Measurements from ENCODE around the gene CHMP6.

Gene CHMP6

DNA sequence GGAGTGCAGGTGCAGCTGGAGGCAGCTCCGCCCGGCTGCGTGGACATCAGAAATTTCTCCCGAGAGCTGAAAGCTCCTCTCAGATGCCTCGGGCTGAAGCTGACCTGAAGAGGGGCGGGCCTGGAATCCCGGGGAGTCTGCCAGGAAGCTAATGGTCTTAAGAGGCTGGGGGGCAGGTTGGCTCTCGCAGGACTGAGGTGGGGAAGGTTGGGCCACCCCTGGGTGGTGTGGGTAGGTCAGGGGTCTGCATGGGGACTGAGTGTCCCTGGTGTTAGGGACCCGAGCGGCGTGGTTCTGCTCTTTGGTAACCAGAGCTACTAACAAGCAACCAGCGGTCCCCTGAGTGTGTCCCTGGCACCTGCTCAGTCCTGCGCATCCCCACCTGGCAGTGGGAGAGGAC is 3.5 kb downstream of the CHMP6 start:
- DNase-seq, result no peak

DNA sequence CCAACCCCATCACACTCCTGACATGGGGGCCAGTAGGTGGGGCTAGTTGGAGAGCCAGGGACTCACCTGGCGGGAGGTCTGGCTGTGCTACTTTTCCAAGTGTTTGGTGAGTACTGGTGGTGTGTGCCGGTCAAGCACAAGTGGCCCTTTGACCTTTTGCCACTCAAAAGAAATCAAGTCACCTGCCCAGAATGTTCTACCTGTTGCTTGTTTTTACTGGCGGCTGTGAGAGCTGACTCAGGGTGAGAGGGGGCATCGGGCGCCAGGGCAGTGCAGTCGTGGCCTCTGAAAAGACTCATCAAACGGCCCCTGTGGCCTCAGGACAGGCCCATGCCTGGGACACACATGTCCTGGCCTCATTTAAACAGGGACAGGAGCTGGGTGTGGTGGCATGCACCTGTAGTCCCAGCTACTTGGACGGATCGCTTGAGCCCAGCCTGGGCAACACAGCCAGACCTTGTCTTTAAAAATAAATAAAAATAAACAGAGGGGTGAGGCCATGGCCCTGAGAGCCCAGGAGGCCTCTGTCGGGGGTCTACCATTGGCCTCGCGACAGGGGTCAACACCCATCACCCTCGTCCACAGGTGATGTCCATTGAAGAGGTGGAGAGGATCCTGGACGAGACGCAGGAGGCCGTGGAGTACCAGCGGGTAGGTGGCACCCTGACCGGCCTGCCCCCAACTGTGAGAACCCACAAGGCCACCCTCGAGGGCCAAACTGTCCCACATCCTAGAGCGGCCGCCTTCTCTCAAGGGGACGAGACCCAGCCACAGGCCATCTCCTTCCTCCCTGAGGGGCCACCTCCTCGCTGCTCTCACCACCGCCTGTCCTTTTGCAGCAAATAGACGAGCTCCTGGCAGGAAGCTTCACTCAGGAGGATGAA is 5.0 kb downstream of the CHMP6 start:
- no peak for DNase-seq

DNA sequence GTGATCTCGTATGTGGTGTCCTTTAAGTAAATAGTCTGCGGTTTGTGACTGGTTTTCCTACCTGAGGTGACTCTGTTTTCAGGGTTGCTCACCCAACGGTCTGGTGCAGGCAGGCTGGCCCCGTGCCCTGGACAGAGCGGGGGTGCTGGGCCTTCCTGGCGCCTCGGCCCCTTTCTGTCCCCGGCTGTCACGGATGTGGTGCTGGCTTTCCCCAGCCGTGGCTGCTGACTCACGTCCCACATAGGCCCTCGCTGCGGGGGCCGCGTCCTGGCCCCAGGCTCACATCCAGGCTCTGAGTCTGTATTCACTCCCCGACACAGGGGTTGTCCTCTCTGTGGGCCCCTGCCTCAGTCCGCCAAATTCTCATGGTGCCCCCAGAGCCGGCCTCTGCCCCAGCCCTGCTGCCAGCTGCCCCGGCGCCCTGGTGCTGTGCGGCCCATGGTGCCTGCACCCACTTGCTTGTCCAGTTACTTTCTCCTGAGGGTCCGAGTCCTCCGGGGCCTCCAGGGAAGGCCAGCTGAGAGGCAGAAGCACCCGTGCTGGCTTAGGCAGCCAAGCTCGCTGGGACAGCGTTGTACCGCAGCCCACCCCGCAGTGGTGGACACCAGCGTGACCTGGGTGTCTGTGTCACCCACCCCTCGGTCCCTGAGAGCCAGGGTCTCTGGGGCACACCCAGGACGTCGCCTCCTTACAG is 5.9 kb downstream of the CHMP6 start:
- DNase-seq, result no peak

DNA sequence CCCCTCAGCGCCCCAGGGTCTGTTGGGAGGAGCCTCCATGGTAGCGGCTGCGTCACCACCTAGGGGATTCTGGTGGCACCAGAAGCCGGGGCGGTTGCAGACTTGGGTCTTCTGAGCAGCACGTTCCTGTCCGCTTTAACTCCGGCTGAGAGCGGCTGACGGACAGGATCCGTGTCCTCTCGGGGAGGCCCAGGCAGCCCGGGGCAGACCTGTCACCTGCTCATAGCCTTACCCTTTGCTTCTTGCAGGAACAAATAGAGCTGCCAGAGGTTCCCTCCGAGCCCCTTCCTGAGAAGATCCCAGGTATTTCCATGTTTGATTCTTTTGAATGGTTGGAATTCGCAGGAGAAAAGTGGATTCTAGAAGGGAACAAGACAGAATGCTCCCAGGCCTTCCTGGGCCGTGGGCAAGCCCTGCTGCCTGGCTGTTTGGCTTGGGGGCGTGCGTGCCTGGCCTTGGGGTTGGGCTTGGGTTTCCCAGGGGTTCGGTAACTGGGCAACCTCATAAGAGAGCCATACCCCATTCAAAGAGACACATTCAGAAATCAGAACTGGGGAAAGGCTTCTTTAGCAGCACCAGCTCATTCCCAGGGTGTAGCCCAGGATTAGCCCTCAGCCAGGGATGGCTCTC is 6.6 kb downstream of the CHMP6 start:
- no peak for DNase-seq

DNA sequence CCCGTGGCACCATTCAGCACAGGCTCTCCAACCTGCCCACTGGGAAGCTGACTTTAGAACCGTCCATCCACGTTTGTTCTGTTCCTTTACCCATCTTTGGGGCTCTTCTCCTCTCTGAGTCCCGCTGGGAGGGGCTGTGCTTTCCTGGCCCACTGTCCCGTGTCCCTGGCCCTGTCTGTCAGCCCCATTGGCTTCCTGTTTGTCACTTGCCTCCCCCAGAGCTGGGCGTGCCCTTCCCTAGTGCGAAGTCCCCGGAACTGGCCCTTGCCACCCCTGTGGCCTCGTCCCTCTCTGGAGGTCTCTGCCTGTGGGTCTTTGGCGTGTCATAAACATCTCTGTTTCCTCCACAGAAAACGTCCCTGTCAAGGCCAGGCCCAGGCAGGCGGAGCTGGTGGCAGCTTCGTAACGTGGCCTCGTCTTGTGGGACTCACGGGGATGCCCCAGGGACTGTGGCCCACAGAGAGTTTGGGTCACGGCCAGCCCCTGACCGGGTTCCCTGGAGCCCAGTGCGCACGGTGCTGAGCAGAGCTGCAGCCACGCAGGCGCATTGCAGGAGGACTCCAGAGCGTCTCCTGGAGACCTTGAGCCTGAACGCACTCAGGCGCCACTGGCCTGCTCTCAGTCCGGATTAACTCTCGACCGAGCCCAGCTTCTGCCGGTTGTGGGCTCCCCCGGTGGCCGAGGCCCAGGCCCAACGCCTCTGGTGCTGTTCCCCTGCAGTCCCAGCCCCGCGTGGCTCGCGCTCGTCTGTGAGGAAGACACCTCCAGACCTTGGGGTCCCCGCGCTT is 7.3 kb downstream of the CHMP6 start:
- no peak for DNase-seq

DNA sequence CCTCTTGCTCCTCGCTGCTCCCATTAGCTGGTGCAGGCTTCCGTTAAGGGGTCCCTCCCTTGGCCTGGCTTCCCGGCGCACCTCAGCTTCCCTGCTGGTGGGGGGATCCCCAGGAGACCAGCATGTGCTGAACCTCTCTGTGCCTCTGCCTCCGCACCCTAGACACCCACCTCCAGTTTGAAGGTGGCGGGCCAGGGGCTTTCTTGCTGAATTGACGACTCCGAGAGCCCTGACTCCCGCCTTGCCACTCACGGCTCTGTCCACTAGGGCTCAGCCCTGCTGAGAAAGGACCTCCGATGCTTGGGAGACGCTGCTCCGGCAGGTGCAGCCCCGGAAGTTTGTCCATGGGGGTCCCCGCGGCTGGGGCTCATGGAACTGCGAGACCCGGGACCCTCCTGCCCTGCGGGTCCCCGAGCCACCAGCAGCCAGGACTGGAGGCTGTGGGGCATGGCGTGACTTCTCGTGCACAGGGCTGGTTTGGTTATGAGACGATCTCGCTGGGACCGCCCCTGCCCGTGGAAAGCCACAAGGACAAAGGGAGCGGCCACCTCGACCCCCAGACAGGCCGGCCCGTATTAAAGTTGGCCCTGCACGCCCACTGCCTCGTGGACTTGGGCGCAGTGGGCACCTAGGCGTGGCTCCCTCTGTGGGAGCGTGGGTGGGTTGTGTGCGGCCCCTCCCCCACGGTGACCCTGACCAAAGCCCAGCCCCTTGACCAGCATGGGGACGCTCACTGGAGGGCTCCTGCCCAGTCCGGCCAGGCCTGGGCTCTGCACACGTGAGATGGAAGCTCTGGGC is 8.1 kb downstream of the CHMP6 start:
- DNase-seq, result no peak

DNA sequence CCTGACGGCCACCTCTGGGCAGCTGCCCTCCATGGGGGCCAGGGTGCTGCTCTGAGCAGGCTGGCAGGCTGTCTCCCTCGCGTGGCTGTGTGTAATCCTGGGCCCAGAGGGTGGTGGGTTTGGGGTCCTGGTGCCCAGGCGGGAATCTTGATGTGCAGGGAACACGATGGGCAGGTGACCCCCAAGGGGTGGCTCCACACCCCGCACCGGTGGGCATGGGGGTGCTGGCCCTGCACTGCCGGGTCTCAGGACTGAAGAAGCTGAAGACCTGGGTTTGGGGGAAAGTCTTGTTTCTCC is 8.6 kb downstream of the CHMP6 start:
- no peak for DNase-seq

DNA sequence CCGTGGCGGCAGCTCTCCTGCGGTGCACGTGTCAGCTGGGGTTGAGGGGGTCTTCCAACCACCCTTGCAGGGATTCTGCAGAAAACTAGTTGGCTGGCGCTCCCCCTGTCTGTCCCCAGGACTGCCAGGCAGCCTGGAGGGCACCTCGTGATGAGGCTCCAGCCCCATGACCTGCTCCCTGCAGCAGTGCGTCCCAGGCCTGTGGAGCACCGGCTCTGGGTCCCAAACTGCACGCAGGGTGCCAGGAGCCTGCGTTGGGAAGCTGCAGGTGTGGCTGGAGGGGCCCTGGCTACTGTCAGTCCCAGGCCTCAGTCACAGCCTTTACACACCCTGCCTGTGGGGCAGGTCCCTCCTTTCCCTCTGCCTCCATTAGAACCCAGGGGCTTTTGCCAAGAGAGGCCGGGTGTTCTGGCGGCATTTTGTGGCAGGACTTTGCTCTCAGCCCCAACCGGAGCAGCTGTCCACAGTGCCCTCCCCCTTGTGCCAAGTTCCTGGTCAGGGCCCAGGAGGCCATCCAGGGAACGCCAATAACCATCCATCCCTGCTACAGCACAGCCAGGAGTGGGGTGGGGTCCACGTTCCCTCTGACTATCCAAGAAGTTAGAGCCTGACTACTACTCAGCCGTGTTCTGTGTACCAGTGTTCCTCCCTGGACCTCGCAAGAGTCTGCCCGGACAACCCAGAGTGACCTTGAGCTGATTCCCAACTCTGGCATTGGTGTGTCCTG is 9.2 kb downstream of the CHMP6 start:
- DNase-seq, result no peak

DNA sequence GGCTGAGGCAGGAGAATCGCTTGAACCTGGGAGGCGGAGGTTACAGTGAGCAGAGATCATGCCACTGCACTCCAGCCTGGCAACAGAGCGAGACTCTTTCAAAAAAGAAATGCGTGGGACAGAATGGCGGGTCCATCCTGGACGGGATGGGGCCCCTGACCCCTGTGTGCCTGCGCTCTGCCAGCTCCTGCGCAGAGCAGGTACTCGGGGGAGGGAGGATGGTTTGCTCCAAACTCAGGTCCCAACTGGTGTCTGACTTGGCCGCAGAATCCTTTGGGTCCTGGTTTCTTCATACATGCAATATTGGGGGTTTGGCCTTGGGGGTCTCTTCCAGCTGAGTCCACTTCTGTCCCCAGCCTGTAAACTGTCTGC is 10.4 kb downstream of the CHMP6 start:
- no peak for DNase-seq

DNA sequence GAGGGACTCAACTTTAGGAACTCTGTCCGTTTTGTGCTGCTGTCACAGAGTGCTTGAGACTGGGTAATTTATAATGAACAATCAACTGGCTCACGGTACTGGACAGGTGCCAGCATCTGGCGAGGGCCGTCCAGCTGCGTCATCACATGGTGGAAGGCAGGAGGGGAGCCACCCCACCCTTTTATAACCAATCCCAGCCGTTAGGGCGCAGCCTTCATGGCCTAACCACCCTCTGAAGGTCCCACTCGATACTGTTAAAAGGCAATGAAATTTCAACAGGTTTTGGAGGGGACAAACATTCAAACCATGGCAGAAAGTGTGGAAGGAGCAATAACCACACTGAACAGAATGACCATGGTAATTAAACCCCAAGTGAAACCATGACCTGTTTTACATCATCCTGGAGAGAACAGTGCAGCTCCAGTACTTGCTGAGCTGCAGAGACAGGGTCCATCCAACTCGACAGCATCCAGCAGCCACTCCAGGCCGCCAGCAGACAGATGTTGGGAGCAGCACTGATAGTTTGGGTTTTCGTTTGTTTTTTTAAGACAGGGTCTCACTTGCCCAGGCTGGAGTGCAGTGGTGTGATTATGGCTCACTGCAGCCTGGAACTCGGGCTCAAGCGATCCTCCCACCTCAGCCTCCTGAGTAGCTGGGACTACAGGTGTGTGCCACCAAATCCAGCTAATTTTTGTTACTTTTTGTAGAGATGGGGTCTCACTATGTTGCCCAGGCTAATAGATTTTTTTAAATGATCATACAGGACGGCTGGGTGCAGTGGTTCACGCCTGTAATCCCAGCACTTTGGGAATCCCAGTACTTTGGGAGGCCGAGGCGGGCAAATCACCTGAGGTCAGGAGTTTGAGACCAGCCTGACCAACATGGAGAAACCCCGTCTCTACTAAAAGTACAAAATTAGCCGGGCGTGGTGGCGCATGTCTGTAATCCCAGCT is 11.0 kb downstream of the CHMP6 start:
- no peak for DNase-seq

DNA sequence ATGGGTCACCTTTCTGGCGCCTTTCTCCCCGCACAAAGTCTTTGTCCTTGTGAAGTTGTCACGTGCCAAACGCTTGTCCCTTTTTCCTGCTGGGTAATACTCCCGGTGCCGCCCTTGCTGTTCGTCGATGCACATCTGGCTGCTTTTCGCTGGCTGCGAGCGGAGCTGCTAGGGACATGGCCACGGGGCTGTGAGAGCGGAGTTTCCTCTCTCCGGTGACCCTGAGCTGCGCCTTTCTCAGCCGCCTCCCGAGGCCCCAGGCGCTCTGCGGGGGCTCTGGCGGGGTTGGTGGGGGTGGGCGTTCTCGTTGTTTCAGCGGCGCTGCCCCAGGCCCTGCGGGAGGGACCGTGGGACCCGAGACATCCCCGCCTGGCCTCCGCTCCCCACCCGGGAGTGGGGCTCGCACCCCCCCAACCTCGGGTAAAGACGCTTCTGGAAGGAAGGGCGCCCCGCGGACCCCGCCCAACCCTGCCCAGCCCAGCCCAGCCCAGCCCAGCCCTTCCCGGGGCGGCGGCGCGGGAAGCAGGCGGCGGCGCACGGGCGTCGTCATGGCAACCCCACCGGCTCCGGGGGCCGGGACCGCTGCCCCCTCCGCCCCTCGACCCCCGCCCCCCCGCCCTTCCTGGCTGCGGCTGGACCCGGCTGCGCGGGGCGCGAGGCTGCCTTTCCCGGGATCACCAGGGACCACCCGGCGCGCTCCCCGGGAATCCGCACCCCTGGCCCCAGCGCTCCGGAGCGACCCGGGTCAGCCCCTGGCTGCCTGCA is 12.3 kb downstream of the CHMP6 start:
- DNase-seq, result no peak

DNA sequence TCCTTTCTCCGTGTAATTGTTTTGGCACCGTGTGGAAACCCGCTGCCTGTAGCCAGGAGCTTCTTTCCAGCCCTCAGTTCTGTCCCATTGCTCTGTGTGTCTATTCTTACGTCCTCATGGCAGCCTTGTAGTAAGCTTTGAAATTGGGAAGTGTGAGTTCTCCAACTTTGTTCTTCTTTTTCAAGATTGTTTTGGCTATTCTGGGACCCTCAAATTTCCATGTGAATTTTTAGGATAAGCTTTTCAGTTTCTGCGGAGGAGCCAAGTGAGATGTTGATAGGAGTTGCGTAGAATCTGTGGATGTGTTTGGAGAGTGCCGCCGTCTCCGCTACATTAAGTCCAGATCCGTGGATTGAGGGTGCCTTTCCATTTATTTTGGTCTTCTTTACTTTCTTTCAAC is 15.2 kb downstream of the CHMP6 start:
- DNase-seq, result no peak

DNA sequence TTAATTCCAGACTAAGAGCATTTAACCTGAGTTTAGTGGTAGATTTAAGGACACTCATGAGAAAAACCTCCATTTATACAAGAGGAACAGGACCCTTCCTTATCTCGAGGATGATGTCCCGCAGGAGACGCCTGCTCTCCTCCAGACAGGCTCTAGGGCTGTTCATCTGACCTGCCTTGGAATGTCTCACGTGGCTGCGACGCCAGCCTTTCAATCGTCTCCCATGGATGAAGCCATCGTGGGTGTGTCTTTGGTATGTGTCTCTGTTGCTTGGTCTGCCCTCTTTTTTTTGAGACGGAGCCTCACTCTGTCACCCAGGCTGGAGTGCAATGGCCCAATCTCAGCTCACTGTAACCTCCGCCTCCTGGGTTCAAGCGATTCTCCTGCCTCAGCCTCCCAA is 16.5 kb downstream of the CHMP6 start:
- DNase-seq, result no peak

DNA sequence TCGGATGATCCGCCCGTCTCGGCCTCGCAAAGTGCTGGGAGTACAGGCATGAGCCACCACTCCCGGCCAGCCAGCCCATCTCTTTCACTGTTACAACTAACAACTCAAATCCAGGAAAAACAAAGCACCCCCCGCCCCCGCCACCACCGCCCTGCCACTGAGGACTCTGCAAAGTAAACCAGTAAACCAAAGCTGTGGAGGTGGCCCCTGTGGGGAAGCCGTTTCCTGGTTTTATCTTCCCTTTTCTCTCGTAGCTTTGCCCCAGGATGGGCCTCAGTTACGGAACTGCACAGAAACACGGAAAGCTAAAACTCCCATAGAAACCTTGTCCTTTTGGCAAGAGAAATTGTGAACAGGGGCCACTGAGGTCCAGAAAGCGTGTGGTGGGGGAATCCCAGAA is 17.5 kb downstream of the CHMP6 start:
- DNase-seq, result no peak

DNA sequence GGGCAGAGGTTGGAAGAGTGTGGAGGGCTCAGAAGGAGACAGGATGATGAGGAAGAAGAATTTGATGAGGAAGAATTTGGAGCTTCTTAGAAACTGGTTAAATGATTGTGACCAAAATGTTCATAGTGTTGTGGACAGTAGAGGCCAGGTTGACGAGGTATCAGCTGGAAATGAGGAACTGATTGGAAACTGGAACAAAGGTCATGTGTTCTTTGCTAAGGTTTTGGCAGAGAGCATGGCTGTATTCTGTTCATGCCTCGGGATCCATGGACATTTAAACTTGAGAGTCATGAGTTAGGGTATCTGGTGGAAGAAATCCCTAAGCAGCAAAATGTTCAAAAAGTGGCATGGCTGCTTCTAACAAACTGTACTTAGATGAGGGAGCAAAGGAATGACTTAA is 19.3 kb downstream of the CHMP6 start:
- DNase-seq, result no peak

DNA sequence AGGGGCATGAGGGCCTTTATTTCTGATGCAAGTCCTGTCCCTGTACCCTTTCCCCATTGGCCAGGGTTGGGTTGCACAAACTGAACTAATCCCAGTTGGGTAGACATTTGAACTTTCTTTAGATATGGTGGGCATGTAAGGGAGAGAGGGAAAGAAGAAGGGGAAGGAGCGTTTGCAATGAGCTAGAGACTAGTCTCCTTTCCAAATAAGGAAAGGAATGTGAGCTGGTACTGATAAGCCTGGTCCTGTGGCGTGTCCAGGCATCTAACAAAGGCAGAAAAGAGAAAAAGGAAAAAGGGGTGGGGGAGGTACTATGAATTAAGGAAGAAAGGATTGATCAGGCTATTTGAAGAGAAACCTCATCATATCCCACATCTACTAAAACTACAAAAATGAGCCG is 20.3 kb downstream of the CHMP6 start:
- no peak for DNase-seq

DNA sequence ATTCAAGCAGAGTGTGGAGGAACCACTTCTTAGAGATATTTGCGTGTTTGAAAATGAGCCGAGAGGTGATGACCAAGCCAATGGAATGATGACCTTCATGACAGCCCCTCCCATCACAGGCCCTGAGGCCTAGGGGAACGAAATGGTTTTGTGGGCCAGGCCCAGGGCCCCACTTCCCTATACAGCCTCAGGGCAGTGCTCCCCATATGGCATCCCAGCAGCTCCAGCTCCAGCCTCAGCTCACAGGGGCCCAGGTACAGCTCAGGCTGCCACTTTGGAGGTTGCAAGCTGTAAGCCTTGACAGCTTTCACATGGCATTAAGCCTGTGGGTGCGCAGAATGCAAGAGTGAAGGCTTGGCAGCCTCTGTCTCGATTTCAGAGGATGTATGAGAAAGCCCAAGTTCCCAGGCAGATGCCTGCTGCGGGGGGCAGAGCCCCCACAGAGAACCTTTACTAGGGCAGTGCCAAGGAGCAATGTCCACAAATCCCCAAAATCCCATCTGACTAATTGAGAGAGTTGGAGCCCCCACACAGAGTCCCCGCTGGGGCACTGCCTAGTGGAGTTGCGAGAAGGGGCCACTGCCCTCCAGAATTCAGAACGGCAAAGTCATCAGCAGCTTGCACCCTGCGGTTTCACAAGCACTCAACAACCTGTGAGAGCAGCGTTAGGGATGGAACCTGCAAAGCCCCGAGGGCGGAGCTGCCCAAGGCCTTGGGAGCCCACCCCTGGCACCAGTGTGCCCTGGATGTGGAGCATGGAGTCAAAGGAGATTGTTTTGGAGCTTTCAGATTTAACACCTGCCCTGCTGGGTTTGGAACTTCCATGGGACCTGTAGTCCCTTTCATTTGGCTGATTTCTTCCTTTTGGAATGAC is 21.2 kb downstream of the CHMP6 start:
- DNase-seq, result no peak

DNA sequence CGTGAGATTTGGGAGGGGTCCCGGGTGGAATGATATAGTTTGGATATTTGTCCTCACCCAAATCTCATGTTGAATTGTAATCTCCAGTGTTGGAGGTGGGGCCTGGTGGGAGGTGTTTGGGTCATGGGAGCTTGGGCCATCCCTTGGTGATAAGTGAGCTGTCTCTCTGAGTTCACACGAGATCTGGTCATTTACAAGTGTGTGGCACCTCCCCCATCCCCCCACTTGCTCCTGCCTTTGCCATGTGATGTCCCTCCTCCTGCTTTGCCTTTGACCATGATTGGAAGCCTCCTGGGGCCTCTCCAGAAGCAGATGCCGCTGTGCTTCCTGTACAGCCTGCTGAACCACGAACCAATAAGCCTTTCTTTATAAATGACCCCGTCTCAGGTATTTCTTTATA is 22.0 kb downstream of the CHMP6 start:
- DNase-seq, result no peak

DNA sequence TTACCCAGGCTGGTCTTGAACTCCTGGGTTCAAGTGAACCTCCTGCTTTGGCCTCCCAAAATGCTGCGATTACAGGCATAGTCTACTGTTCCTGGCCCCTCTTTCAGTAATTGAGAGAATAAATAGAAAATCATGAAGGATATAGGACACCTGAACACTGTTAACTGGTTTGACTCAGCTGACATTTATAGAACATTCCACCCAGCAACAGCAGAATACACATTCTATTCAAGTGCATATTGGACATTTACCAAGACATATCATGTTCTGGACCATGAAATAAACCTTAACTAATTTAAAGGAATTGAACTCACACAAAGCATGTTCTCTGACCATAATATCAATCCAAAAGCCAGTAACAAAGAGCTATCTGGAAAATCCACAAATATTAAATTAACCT is 23.5 kb downstream of the CHMP6 start:
- no peak for DNase-seq
